ENCODE results near the gene ELN.

The ELN gene

GRCh38 chr7:74092321-74092963 lies 64.5 kb downstream of the ELN start:
- DNase-seq (ENCODE audit: low read depth, low spot score), result no peak

- no peak for DNase-seq (ENCODE audit: low read depth, low spot score)
These were observed 65.0 kb downstream of the ELN start for GRCh38 chr7:74092964-74093471.

- DNase-seq (ENCODE audit: low read depth, low spot score), result no peak
These were observed 65.8 kb downstream of the ELN start for GRCh38 chr7:74093671-74094223.

- peak; percentile 45 for DNase-seq (ENCODE audit: low read depth, low spot score)
These were observed 66.5 kb downstream of the ELN start for GRCh38 chr7:74094224-74095101.

GRCh38 chr7:74095135-74095534 lies 67.2 kb downstream of the ELN start:
- no peak for DNase-seq (ENCODE audit: low read depth, low spot score)

- DNase-seq (ENCODE audit: low read depth, low spot score), result no peak
These were observed 70.1 kb downstream of the ELN start for GRCh38 chr7:74097937-74098614.

GRCh38 chr7:74099031-74099430 lies 71.1 kb downstream of the ELN start:
- DNase-seq (ENCODE audit: low read depth, low spot score), result no peak

GRCh38 chr7:74101061-74101681 lies 73.2 kb downstream of the ELN start:
- DNase-seq (ENCODE audit: low read depth, low spot score), result no peak

GRCh38 chr7:74103219-74103772 lies 75.3 kb downstream of the ELN start:
- no peak for DNase-seq (ENCODE audit: low read depth, low spot score)

- no peak for DNase-seq (ENCODE audit: low read depth, low spot score)
These were observed 76.7 kb downstream of the ELN start for GRCh38 chr7:74104702-74105101.

- no peak for DNase-seq (ENCODE audit: low read depth, low spot score)
These were observed 78.0 kb downstream of the ELN start for GRCh38 chr7:74105992-74106391.

- DNase-seq (ENCODE audit: low read depth, low spot score), result no peak
These were observed 78.9 kb downstream of the ELN start for GRCh38 chr7:74106846-74107245.

GRCh38 chr7:74115326-74115725 lies 87.4 kb downstream of the ELN start:
- DNase-seq (ENCODE audit: low read depth, low spot score), result no peak

GRCh38 chr7:74116356-74116755 lies 88.4 kb downstream of the ELN start:
- DNase-seq (ENCODE audit: low read depth, low spot score), result no peak

Data from activated CD4-positive, CD25-positive, alpha-beta regulatory T cell treated with anti-CD3 and anti-CD28 coated beads, Interleukin-2, amount 50 U/mL, for 16 hours (primary cell).